BJ (cell line): Measurements from ENCODE around the gene ABCD3. TPM values are rescaled to one million over a fixed set of nuclear protein-coding genes. Genes with fewer than 3 reads are reported as not detected.

Experiments used
- CTCF ChIA-PET: fragments of 350-600 bp; formaldehyde crosslinking; extraction: SDS; loops from one replicate; lab custom pipeline; 2021; ENCODE audit warnings: antibody characterized with exemption, inconsistent platforms; lab: Yijun Ruan, JAX
- POLR2A ChIA-PET: fragments of 300-600 bp; sonication (Branson Sonifier 250); formaldehyde crosslinking; extraction: SDS; loops from one replicate; lab custom pipeline; 2021; ENCODE audit warnings: antibody characterized with exemption; lab: Charles Lee
- DNase-seq: peaks from one replicate; pipeline ENCODE4 v3.0.0-alpha.2; 2011; ENCODE audit warnings: low read depth
- H3K27me3 ChIP-seq: 2 replicates; pipeline ENCODE4 v1.6.0; 2011; ENCODE audit warnings: low read length; ENCODE audit not compliant: control insufficient read depth, insufficient read depth
- H3K36me3 ChIP-seq: 2 replicates; pipeline ENCODE4 v1.5.1; 2011; ENCODE audit warnings: low read length; ENCODE audit not compliant: control insufficient read depth, insufficient read depth
- H3K4me3 ChIP-seq: 2 replicates; pipeline ENCODE4 v1.5.1; 2011; ENCODE audit warnings: low read depth, mild to moderate bottlenecking, control low read depth, low read length
- CTCF ChIP-seq: IDR thresholded peaks from 2 replicates; pipeline ENCODE4 v1.5.1; 2011; ENCODE audit warnings: low read depth, mild to moderate bottlenecking, control low read depth, inconsistent platforms, low read length, moderate library complexity; ENCODE audit not compliant: insufficient read depth
- polyA plus RNA-seq: library from polyadenylated mRNA; depleted of rRNA; stranded (reverse); fragments of >200 nt; gene quantifications from 2 replicates; pipeline ENCODE4 v1.2.3, GENCODE V29; 2011

Gene ABCD3
- polyA plus RNA-seq, 1 experiment = 7.3 TPM

GRCh38 chr1:94490556-94490955, 72.4 kb downstream of the ABCD3 start:
- no peaks in the 10 kb centered on the region for H3K27me3 ChIP-seq
- ChIA-PET POLR2A (no interaction called here), CTCF (interaction anchor here (0.8 kb wide), 1 partner anchor 9 kb away, joined by 4 read pairs; no protein-coding TSS in a partner anchor)
- H3K36me3 ChIP-seq = no peaks in the 10 kb centered on the region
- DNase-seq = no peak
- TF ChIP-seq CTCF = no peak
- no peak overlapping the region for H3K4me3 ChIP-seq

DNA sequence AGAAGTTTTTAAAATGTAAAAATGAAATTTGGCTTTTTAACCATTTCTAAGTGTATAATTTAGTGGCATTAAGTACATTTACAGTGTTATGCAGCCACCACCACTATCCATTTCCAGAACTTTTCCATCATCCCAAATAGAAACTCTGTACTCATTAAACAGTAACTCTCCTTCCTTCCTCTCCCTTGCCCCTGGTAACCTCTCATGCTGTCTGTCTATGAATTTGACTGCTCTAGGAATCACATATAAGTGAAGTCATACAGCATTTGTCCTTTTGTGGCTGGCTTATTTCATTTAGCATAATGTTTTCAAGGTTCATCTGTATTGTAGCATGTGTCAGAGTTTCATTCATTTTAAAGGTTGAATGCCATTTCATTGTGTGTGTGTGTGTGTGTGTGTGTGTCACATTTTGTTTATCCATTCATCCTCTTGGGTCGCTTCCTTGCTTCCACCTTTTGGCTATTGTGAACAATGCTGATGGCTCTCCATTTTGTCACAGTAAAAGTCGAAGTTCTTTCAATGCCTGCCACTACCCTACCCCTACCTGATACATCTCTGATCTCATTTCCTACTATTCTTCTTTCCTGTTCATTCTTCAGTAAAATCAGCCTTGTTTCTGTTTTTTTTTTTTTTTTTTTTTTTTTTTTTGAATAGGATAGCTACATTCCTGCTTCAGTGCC, 78.0 kb downstream of the ABCD3 start:
- DNase-seq = no peak
- no peaks in the 10 kb centered on the region for H3K27me3 ChIP-seq
- H3K36me3 ChIP-seq = no peaks in the 10 kb centered on the region; the same call in 1 of the 2 replicates
- ChIA-PET POLR2A (no interaction called here), CTCF (interaction anchor here (0.9 to 1.2 kb wide), 2 partner anchors 15 to 310 kb away, joined by 3 read pairs; no protein-coding TSS in a partner anchor)
- no peak for TF ChIP-seq CTCF
- H3K4me3 ChIP-seq = no peak overlapping the region

- Histone ChIP-seq H3K27me3 (no peaks in the 10 kb centered on the region), H3K36me3 (peaks cover 1% of the 10 kb centered on the region), H3K4me3 (no peak overlapping the region)
- CTCF ChIA-PET = interaction anchor here (1.2 to 3.8 kb wide), 4 partner anchors 12 to 37 kb away, joined by 3 to 20 read pairs (median 4); no protein-coding TSS in a partner anchor
- DNase-seq = no peak
- POLR2A ChIA-PET = no interaction called here
- no peak for TF ChIP-seq CTCF
These were observed 83.2 kb downstream of the ABCD3 start for GRCh38 chr1:94501426-94501825.

GRCh38 chr1:94501935-94502334, 83.7 kb downstream of the ABCD3 start:
- Histone ChIP-seq H3K36me3 (peaks cover 1% of the 10 kb centered on the region), H3K27me3 (no peaks in the 10 kb centered on the region), H3K4me3 (no peak overlapping the region)
- ChIA-PET CTCF (interaction anchor here (1.5 to 1.8 kb wide), 2 partner anchors 11 to 303 kb away, joined by 4 to 7 read pairs; no protein-coding TSS in a partner anchor), POLR2A (no interaction called here)
- no peak for DNase-seq
- TF ChIP-seq CTCF = no peak

DNA sequence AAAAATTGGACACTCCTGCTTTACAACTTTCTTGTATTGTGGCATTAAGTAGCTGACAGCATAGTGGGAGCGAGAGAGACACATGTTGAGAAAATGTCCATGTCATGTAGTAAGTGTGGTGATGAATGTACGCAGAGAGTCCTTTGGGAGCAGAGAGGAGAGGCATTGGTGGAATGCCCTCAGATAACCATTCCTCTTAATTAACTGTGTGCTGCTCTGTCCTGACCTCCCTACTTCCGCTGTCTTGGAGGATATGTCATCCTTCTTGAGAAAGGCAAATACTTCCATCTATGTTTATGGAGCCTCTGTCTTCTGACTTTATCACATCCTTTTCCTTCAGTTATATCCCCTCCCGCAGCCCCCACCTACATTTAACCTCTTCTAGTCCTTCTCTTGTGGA, 85.0 kb downstream of the ABCD3 start:
- no peak overlapping the region for H3K4me3 ChIP-seq
- TF ChIP-seq CTCF = no peak
- peaks cover 1% of the 10 kb centered on the region for H3K36me3 ChIP-seq
- H3K27me3 ChIP-seq = no peaks in the 10 kb centered on the region
- DNase-seq = no peak
- ChIA-PET CTCF (interaction anchor here (1.0 to 1.8 kb wide), 7 partner anchors 10 to 303 kb away, joined by 3 to 7 read pairs (median 4); no protein-coding TSS in a partner anchor), POLR2A (no interaction called here)
